Anterior cingulate cortex (tissue), 58 donors: ENCODE measurements around the gene ABLIM2.

Experiments
- DNase-seq, 58 donors: peaks; one replicate each; lab custom pipeline; 2025; lab: John Stamatoyannopoulos, UW

Gene ABLIM2

GRCh38 chr4:7995135-7995534, 163.5 kb downstream of the ABLIM2 start:
- no peak for DNase-seq

GRCh38 chr4:7993671-7994070, 164.9 kb downstream of the ABLIM2 start:
- no peak for DNase-seq

GRCh38 chr4:7992846-7993245, 165.8 kb downstream of the ABLIM2 start:
- DNase-seq = no peak

- DNase-seq = no peak
Measured at GRCh38 chr4:7990807-7991459, 167.7 kb downstream of the ABLIM2 start.

GRCh38 chr4:7989654-7990053, 169.0 kb downstream of the ABLIM2 start:
- DNase-seq = no peak

GRCh38 chr4:7988437-7988836, 170.2 kb downstream of the ABLIM2 start:
- DNase-seq = no peak

GRCh38 chr4:7987148-7987989, 171.2 kb downstream of the ABLIM2 start:
- peak in 51 of 58 donors; percentile 6 to 82 (median 42) for DNase-seq

- no peak for DNase-seq
Measured at GRCh38 chr4:7985891-7986441, 172.6 kb downstream of the ABLIM2 start.

- DNase-seq = no peak
Measured at GRCh38 chr4:7985072-7985471, 173.5 kb downstream of the ABLIM2 start.

GRCh38 chr4:7984286-7984925, 174.2 kb downstream of the ABLIM2 start:
- DNase-seq = no peak

GRCh38 chr4:7983296-7983695, 175.3 kb downstream of the ABLIM2 start:
- DNase-seq = no peak

GRCh38 chr4:7981738-7982394, 176.7 kb downstream of the ABLIM2 start:
- no peak for DNase-seq

- no peak for DNase-seq
Measured at GRCh38 chr4:7980036-7980435, 178.6 kb downstream of the ABLIM2 start.

- DNase-seq = no peak
Measured at GRCh38 chr4:7979652-7979968, 179.0 kb downstream of the ABLIM2 start.

- DNase-seq = no peak
Measured at GRCh38 chr4:7978907-7979651, 179.5 kb downstream of the ABLIM2 start.

GRCh38 chr4:7978489-7978888, 180.1 kb downstream of the ABLIM2 start:
- DNase-seq = no peak

GRCh38 chr4:7976634-7977033, 182.0 kb downstream of the ABLIM2 start:
- no peak for DNase-seq

- DNase-seq = peak in 7 of 58 donors; percentile 19 to 57 (median 27)
Measured at GRCh38 chr4:7976025-7976424, 182.6 kb downstream of the ABLIM2 start.

GRCh38 chr4:7974425-7974824, 184.2 kb downstream of the ABLIM2 start:
- DNase-seq = no peak

GRCh38 chr4:7973545-7973981, 185.1 kb downstream of the ABLIM2 start:
- peak in 4 of 58 donors; percentile 15 to 24 (median 18) for DNase-seq
